AG04450 (cell line): Measurements from ENCODE around the gene FLCN. TPM values are rescaled to one million over a fixed set of nuclear protein-coding genes. Genes with fewer than 3 reads are reported as not detected.

Experiments used
- CTCF ChIA-PET: fragments of 300-600, 350-600 bp; formaldehyde crosslinking; extraction: SDS; loops from one replicate; lab custom pipeline; 2022; ENCODE audit warnings: antibody characterized with exemption, inconsistent platforms; lab: Charles Lee
- POLR2A ChIA-PET: fragments of 350-600 bp; formaldehyde crosslinking; extraction: SDS; loops from one replicate; lab custom pipeline; 2021; ENCODE audit warnings: antibody characterized with exemption, inconsistent platforms; lab: Yijun Ruan, JAX
- DNase-seq: peaks from one replicate; pipeline ENCODE4 v3.0.0-alpha.2; 2011; ENCODE audit warnings: low read depth, low spot score
- H3K27ac ChIP-seq: one replicate; pipeline ENCODE4 v1.5.1; 2012; ENCODE audit warnings: low read depth, low read length, control low read depth
- H3K27me3 ChIP-seq: one replicate; pipeline ENCODE4 v1.6.0; 2012; ENCODE audit warnings: low read length; ENCODE audit not compliant: control insufficient read depth, insufficient read depth
- H3K4me3 ChIP-seq: 2 replicates; pipeline ENCODE4 v1.5.1; 2011; ENCODE audit warnings: mild to moderate bottlenecking, low read depth, low read length, control low read depth
- H3K9me3 ChIP-seq: 2 replicates; pipeline ENCODE4 v1.5.1; 2012; ENCODE audit warnings: low read length; ENCODE audit not compliant: control insufficient read depth, insufficient read depth
- CTCF ChIP-seq: IDR thresholded peaks from 2 replicates; pipeline ENCODE4 v1.5.1; 2011; ENCODE audit warnings: low read depth, low read length, control low read depth, inconsistent platforms
- polyA plus RNA-seq: library from polyadenylated mRNA; depleted of rRNA; stranded (reverse); fragments of >200 nt; gene quantifications from 2 replicates; pipeline ENCODE4 v1.2.3, GENCODE V29; 2011

FLCN gene
- polyA plus RNA-seq, 1 experiment, result 13.7 TPM

- no peaks in the 10 kb centered on the region for H3K27me3 ChIP-seq
- no peak overlapping the region for H3K4me3 ChIP-seq
- ChIA-PET POLR2A (interaction anchor here (1.2 to 1.5 kb wide), 2 partner anchors 10 to 11 kb away, joined by 3 to 6 read pairs; no protein-coding TSS in a partner anchor), CTCF (interaction anchor here (1.1 kb wide), 1 partner anchor 94 kb away, joined by 3 read pairs; no protein-coding TSS in a partner anchor)
- no peak overlapping the region for H3K27ac ChIP-seq
- DNase-seq, result no peak
- no peaks in the 10 kb centered on the region; the same call in 1 of the 2 replicates for H3K9me3 ChIP-seq
- no peak for TF ChIP-seq CTCF
Observed at GRCh38 chr17:17201907-17202306, 35.1 kb downstream of the FLCN start.

- POLR2A ChIA-PET, result interaction anchor here (1.2 to 1.5 kb wide), 2 partner anchors 9 to 11 kb away, joined by 3 to 6 read pairs; no protein-coding TSS in a partner anchor
- DNase-seq, result no peak
- CTCF ChIA-PET, result interaction anchor here (1.1 to 1.5 kb wide), 2 partner anchors 93 to 204 kb away, joined by 3 to 5 read pairs; no protein-coding TSS in a partner anchor
Observed at GRCh38 chr17:17201271-17201670, 35.7 kb downstream of the FLCN start.

GRCh38 chr17:17200831-17201230, 36.1 kb downstream of the FLCN start:
- peak overlapping the region; percentile 31 for H3K27ac ChIP-seq
- ChIA-PET CTCF (interaction anchor here (1.1 to 1.5 kb wide), 2 partner anchors 92 to 203 kb away, joined by 3 to 5 read pairs; no protein-coding TSS in a partner anchor), POLR2A (interaction anchor here (1.2 to 1.5 kb wide), 2 partner anchors 9 to 10 kb away, joined by 3 to 6 read pairs; no protein-coding TSS in a partner anchor)
- H3K27me3 ChIP-seq, result no peaks in the 10 kb centered on the region
- DNase-seq, result no peak
- TF ChIP-seq CTCF, result no peak
- H3K9me3 ChIP-seq, result no peaks in the 10 kb centered on the region; the same call in 1 of the 2 replicates
- H3K4me3 ChIP-seq, result no peak overlapping the region

More at GRCh38 chr17:17201271-17201670, 35.7 kb downstream of the FLCN start:
- Histone ChIP-seq H3K27ac (peak overlapping the region; percentile 31), H3K9me3 (no peaks in the 10 kb centered on the region; the same call in 1 of the 2 replicates), H3K27me3 (no peaks in the 10 kb centered on the region), H3K4me3 (no peak overlapping the region)
- no peak for TF ChIP-seq CTCF

- H3K27ac ChIP-seq, result no peak overlapping the region
- H3K4me3 ChIP-seq, result no peak overlapping the region
- no peak for DNase-seq
- no peak for TF ChIP-seq CTCF
- no peaks in the 10 kb centered on the region for H3K27me3 ChIP-seq
- CTCF ChIA-PET, result interaction anchor here (1.5 kb wide), 1 partner anchor 203 kb away, joined by 5 read pairs; no protein-coding TSS in a partner anchor
- POLR2A ChIA-PET, result interaction anchor here (0.6 kb wide), 1 partner anchor 8 kb away, joined by 4 read pairs; no protein-coding TSS in a partner anchor
- no peaks in the 10 kb centered on the region; the same call in 1 of the 2 replicates for H3K9me3 ChIP-seq
Observed at GRCh38 chr17:17200311-17200710, 36.7 kb downstream of the FLCN start.

- POLR2A ChIA-PET, result interaction anchor here (0.7 kb wide), 1 partner anchor 11 kb away, joined by 3 read pairs; no protein-coding TSS in a partner anchor
- CTCF ChIA-PET, result no interaction called here
- DNase-seq, result no peak
- TF ChIP-seq CTCF, result no peak
- no peak overlapping the region for H3K4me3 ChIP-seq
- no peak overlapping the region for H3K27ac ChIP-seq
- H3K27me3 ChIP-seq, result no peaks in the 10 kb centered on the region
- no peaks in the 10 kb centered on the region; the same call in 1 of the 2 replicates for H3K9me3 ChIP-seq
Observed at GRCh38 chr17:17198281-17198680, 38.7 kb downstream of the FLCN start.
